GM10266 (cell line): ENCODE measurements around the gene SLC44A1.

Experiments used
- DNase-seq: peaks from one replicate; pipeline ENCODE4 v3.0.0; 2012; ENCODE audit errors: extremely low spot score
- TF ChIP-seq, protein P1 (sequence below): IDR thresholded peaks from 2 replicates; pipeline ENCODE4 v1.5.1; 2012; ENCODE audit warnings: mild to moderate bottlenecking, low read depth; ENCODE audit not compliant: control insufficient read depth, insufficient read depth; ENCODE audit errors: missing control alignments

The SLC44A1 gene

DNA sequence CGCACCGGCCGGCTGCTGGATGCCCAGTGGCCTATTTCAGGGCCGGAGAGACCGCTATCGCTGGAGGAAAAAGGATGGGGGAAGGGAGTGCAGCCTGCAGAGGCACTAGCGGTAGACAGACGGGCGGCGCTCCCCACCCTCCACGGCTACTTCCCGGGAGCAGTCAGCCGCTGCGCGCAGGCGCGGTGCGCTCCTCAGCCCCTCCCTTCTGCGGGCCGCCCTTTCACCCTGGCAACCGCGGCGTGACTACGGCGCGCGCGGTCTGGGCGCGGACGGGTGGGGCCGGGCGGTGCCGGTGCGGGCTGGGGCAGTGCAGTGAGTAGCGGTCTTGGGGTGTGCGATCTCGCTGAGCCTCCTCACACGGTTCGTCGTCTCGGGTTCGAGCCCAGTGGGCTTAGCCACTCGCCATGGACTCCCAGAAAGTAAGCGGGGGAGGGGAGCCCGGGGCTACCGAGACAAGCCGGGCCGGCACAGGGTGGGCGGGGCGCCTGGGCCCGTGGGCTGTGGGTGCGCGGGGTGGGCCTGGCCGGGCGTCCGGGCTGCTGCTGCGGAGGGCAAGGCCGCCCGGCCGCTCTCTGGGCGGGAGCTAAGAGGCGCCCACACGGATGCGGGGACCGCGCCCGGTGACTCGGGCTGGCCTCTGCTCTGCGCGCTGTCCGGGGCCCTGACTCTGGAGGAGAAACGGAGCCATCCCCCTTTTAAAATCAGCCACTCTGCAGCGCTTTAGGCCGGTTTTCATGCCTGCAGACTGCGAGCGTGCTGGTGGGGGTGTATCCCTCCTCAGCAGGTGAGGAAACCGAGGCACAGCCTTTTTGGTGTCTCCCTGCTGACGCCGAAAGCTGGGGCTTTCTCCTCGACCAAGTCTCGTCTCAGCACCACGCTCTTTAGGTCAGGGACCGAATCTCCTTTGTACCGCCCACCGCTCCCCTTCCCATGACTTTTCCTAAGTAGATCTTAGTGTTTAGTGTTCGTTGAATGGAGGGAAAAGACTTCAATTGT lies 203.7 kb downstream of the SLC44A1 start, which contains the start of gene FSD1L:
Gene FSD1L (plus strand): TSS at position 221 of the 999 bp plus-strand sequence. CDS start 187 bp downstream, at position 408.
- TF ChIP-seq, protein P1, sequence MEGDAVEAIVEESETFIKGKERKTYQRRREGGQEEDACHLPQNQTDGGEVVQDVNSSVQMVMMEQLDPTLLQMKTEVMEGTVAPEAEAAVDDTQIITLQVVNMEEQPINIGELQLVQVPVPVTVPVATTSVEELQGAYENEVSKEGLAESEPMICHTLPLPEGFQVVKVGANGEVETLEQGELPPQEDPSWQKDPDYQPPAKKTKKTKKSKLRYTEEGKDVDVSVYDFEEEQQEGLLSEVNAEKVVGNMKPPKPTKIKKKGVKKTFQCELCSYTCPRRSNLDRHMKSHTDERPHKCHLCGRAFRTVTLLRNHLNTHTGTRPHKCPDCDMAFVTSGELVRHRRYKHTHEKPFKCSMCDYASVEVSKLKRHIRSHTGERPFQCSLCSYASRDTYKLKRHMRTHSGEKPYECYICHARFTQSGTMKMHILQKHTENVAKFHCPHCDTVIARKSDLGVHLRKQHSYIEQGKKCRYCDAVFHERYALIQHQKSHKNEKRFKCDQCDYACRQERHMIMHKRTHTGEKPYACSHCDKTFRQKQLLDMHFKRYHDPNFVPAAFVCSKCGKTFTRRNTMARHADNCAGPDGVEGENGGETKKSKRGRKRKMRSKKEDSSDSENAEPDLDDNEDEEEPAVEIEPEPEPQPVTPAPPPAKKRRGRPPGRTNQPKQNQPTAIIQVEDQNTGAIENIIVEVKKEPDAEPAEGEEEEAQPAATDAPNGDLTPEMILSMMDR: peak; percentile 18
- peak; percentile 93 for DNase-seq

DNA sequence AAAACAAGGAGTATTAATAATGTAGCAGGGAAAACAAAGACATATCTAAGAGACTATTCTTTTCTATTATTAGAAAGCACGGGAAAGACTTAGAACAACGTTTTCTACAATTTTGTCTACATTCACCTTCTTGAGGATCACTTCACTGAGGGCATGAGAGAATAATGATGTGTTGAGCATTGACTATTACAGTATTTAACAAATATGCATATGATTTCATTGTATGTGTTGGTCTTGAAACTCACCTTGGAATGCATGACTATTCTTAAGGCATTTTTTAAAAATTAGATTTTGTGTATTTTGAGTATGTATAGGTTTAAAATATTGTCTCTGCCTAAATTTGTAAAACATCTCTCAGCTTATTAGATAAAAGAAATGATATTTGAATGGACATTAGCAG lies 204.6 kb downstream of the SLC44A1 start:
- DNase-seq: no peak
- TF ChIP-seq, protein P1: no peak

DNA sequence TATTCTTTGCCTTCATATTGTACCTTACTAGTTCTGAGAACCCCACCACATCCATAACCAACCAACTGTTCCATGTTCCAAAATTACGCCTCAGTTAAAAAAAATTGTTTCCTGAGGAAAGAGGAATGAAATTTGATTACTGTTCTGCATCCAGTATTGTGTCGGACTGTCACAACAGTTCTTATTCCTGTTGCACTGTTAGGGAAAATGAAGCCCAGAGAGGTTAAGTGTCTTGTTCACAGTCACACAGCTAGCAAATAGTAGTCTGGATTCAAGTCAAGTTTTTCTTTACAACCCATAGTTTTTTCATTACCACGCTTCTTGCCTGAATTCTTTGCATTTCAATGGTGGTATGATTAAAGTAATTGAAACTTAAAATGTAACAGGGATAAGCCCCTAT lies 207.7 kb downstream of the SLC44A1 start:
- TF ChIP-seq, protein P1: no peak
- no peak for DNase-seq

DNA sequence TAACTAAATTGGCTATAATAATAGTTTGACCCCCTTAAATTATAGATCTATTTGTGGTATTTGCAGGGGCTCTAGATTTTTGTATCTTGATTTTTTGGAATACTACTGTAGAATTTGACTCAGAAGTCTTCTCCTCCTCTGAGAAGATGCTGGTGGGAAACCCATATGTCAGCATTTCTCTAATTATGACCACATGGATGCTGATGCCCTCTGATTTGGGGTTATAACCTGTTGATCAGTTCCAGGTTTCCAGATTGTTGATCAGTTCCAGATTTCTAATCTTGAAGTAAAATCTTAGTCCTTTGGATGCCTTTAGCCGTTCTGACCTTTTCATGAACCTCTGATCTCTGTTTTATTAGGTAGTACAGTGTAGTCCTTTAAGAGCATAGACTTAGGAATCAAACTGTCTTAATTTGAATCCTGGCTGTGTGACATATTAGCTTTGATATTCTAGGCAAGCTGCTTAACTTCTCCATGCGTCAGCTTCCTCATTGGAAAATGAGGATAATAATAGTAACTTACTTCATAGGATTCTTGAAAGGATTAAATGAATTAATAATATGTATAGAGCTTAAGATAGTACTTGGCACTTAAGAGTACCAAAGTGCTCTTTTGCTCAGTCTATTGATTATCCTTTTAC lies 211.5 kb downstream of the SLC44A1 start:
- TF ChIP-seq, protein P1: no peak
- DNase-seq: no peak

GRCh38 chr9:105457560-105458294 lies 213.3 kb downstream of the SLC44A1 start:
- DNase-seq: no peak
- TF ChIP-seq, protein P1: no peak

- TF ChIP-seq, protein P1: no peak
These were observed 214.0 kb downstream of the SLC44A1 start for GRCh38 chr9:105458404-105458803.

More at GRCh38 chr9:105458404-105458803, 214.0 kb downstream of the SLC44A1 start:
- no peak for DNase-seq
